ENCODE measurements around the gene RGL1.

RGL1 gene

GRCh38 chr1:183804916-183805841, at the start of gene RGL1:
RGL1 (plus strand) TSS chr1:183805120; CDS start chr1:183805298, 178 bp downstream.
- Histone ChIP-seq H3K9me3 (replicated peaks; ENCODE audit: insufficient read depth, low read length) (no peaks in the 10 kb centered on the region), H3K27me3 (replicated peaks; ENCODE audit: insufficient read depth, low read length) (no peaks in the 10 kb centered on the region), H3K79me2 (ENCODE audit: low read length) (peaks cover 42% of the 10 kb centered on the region), H3K4me1 (ENCODE audit: low read length) (peaks cover 39% of the 10 kb centered on the region), H3K9ac (ENCODE audit: low read length) (peak within 1 kb of the TSS; percentile 82), H4K20me1 (ENCODE audit: insufficient read depth, low read length) (no peaks in the 10 kb centered on the region), H3K9me2 (replicated peaks; ENCODE audit: insufficient read depth, low read length) (no peaks in the 10 kb centered on the region), H3K4me3 (ENCODE audit: low read length) (peak within 1 kb of the TSS; percentile 95), H2AFZ (ENCODE audit: low read length) (peak within 1 kb of the TSS; percentile 87), H3K36me3 (replicated peaks; ENCODE audit: insufficient read depth, low read length) (0 out of 2 replicates have a peak, but pooled peaks cover 3% of the 10 kb centered on the region), H3K4me2 (ENCODE audit: low read depth, low read length) (peak within 1 kb of the TSS; percentile 87), H3K27ac (ENCODE audit: low read length) (peak within 1 kb of the TSS; percentile 57; the same call in 1 of the 2 replicates), H3F3A (ENCODE audit: insufficient read depth, low read length) (peaks cover 35% of the 10 kb centered on the region)
- peak; percentile 81 for DNase-seq
- TF ChIP-seq CTCF (IDR thresholded peaks at IDR 0.05; ENCODE audit: low read length), result no peak
- no peak for TF ChIP-seq EZH2phosphoT487 (IDR thresholded peaks at IDR 0.05; ENCODE audit: low read length)
- TF ChIP-seq EZH2 (optimal IDR thresholded peaks at IDR 0.05; ENCODE audit: low read depth, low read length), result no peak

- no peak for DNase-seq
- H3K9me3 ChIP-seq (replicated peaks; ENCODE audit: insufficient read depth, low read length), result no peaks in the 10 kb centered on the region
- H3K4me1 ChIP-seq (ENCODE audit: low read length), result no peaks in the 10 kb centered on the region
- TF ChIP-seq EZH2 (optimal IDR thresholded peaks at IDR 0.05; ENCODE audit: low read depth, low read length) (no peak), CTCF (IDR thresholded peaks at IDR 0.05; ENCODE audit: low read length) (no peak), EZH2phosphoT487 (IDR thresholded peaks at IDR 0.05; ENCODE audit: low read length) (no peak)
- H4K20me1 ChIP-seq (ENCODE audit: insufficient read depth, low read length), result no peaks in the 10 kb centered on the region
- H3F3A ChIP-seq (ENCODE audit: insufficient read depth, low read length), result no peaks in the 10 kb centered on the region
- H3K27ac ChIP-seq (ENCODE audit: low read length), result no peak overlapping the region
- H3K79me2 ChIP-seq (ENCODE audit: low read length), result no peaks in the 10 kb centered on the region
- no peak overlapping the region for H2AFZ ChIP-seq (ENCODE audit: low read length)
- H3K4me3 ChIP-seq (ENCODE audit: low read length), result no peak overlapping the region
- H3K9me2 ChIP-seq (replicated peaks; ENCODE audit: insufficient read depth, low read length), result no peaks in the 10 kb centered on the region
- no peak overlapping the region for H3K9ac ChIP-seq (ENCODE audit: low read length)
- H3K36me3 ChIP-seq (replicated peaks; ENCODE audit: insufficient read depth, low read length), result no peaks in the 10 kb centered on the region
- no peak overlapping the region for H3K4me2 ChIP-seq (ENCODE audit: low read depth, low read length)
- no peaks in the 10 kb centered on the region for H3K27me3 ChIP-seq (replicated peaks; ENCODE audit: insufficient read depth, low read length)
Measured at GRCh38 chr1:183756326-183756725, 48.6 kb upstream of the RGL1 start.

- no peaks in the 10 kb centered on the region for H3K36me3 ChIP-seq (replicated peaks; ENCODE audit: insufficient read depth, low read length)
- no peaks in the 10 kb centered on the region for H4K20me1 ChIP-seq (ENCODE audit: insufficient read depth, low read length)
- H3K4me3 ChIP-seq (ENCODE audit: low read length), result no peak overlapping the region
- no peak overlapping the region for H2AFZ ChIP-seq (ENCODE audit: low read length)
- no peak for DNase-seq
- H3K27me3 ChIP-seq (replicated peaks; ENCODE audit: insufficient read depth, low read length), result no peaks in the 10 kb centered on the region
- H3K79me2 ChIP-seq (ENCODE audit: low read length), result no peaks in the 10 kb centered on the region
- no peaks in the 10 kb centered on the region for H3F3A ChIP-seq (ENCODE audit: insufficient read depth, low read length)
- no peaks in the 10 kb centered on the region for H3K9me3 ChIP-seq (replicated peaks; ENCODE audit: insufficient read depth, low read length)
- H3K9me2 ChIP-seq (replicated peaks; ENCODE audit: insufficient read depth, low read length), result no peaks in the 10 kb centered on the region
- no peaks in the 10 kb centered on the region for H3K4me1 ChIP-seq (ENCODE audit: low read length)
- H3K4me2 ChIP-seq (ENCODE audit: low read depth, low read length), result no peak overlapping the region
- no peak overlapping the region for H3K27ac ChIP-seq (ENCODE audit: low read length)
- TF ChIP-seq EZH2 (optimal IDR thresholded peaks at IDR 0.05; ENCODE audit: low read depth, low read length) (no peak), CTCF (IDR thresholded peaks at IDR 0.05; ENCODE audit: low read length) (no peak), EZH2phosphoT487 (IDR thresholded peaks at IDR 0.05; ENCODE audit: low read length) (no peak)
- H3K9ac ChIP-seq (ENCODE audit: low read length), result no peak overlapping the region
Measured at GRCh38 chr1:183757061-183757460, 47.9 kb upstream of the RGL1 start.

All from MM.1S (cell line).